Hepatocyte (in vitro differentiated cells): ENCODE results near the gene TOE1. TPM values are rescaled to one million over a fixed set of nuclear protein-coding genes. Genes with fewer than 3 reads are reported as not detected.

Source experiments
- DNase-seq: peaks from one replicate; pipeline ENCODE4 v3.0.0-alpha.2; 2016; ENCODE audit warnings: low spot score
- H2AFZ ChIP-seq: fragments of 200-600 bp; sonication (generic); 2 replicates; pipeline ENCODE4 v1.6.0; 2016; ENCODE audit warnings: antibody characterized with exemption, mild to moderate bottlenecking
- H3K27ac ChIP-seq: fragments of 200-600 bp; sonication (generic); 2 replicates; pipeline ENCODE4 v1.5.1; 2016; ENCODE audit warnings: mild to moderate bottlenecking
- H3K27me3 ChIP-seq: fragments of 200-600 bp; sonication (generic); 2 replicates; pipeline ENCODE4 v1.6.1; 2016
- H3K36me3 ChIP-seq: fragments of 200-600 bp; sonication (generic); replicated peaks from 2 replicates; pipeline ENCODE4 v1.5.1; 2016; ENCODE audit warnings: low read depth; ENCODE audit not compliant: insufficient read depth
- H3K4me1 ChIP-seq: fragments of 200-600 bp; sonication (generic); 2 replicates; pipeline ENCODE4 v1.5.1; 2016; ENCODE audit warnings: mild to moderate bottlenecking, moderate library complexity; ENCODE audit not compliant: insufficient read depth
- H3K4me2 ChIP-seq: fragments of 200-600 bp; sonication (generic); 2 replicates; pipeline ENCODE4 v1.6.0; 2016
- H3K4me3 ChIP-seq: fragments of 200-600 bp; sonication (generic); 2 replicates; pipeline ENCODE4 v1.5.1; 2016; ENCODE audit warnings: mild to moderate bottlenecking
- H3K79me2 ChIP-seq: fragments of 200-600 bp; sonication (generic); 2 replicates; pipeline ENCODE4 v1.6.0; 2017; ENCODE audit warnings: mild to moderate bottlenecking
- H3K9me2 ChIP-seq: fragments of 200-600 bp; sonication (generic); replicated peaks from 2 replicates; pipeline ENCODE4 v1.6.0; 2017; ENCODE audit warnings: mild to moderate bottlenecking; ENCODE audit not compliant: insufficient read depth
- H3K9me3 ChIP-seq: fragments of 200-600 bp; sonication (generic); 2 replicates; pipeline ENCODE4 v1.5.1; 2016; ENCODE audit warnings: low read depth, mild to moderate bottlenecking
- H4K20me1 ChIP-seq: fragments of 200-600 bp; sonication (generic); 2 replicates; pipeline ENCODE4 v1.6.0; 2016; ENCODE audit warnings: mild to moderate bottlenecking; ENCODE audit not compliant: insufficient read depth, poor library complexity, severe bottlenecking
- CTCF ChIP-seq: fragments of 200-600 bp; sonication (generic); IDR thresholded peaks from 2 replicates; pipeline ENCODE4 v1.5.1; 2016; ENCODE audit warnings: antibody characterized with exemption, mild to moderate bottlenecking; ENCODE audit not compliant: poor library complexity
- EZH2 ChIP-seq: fragments of 200-600 bp; sonication (generic); IDR thresholded peaks from 2 replicates; pipeline ENCODE4 v1.6.1; 2016; ENCODE audit warnings: antibody characterized with exemption, mild to moderate bottlenecking, borderline replicate concordance
- EZH2phosphoT487 ChIP-seq: fragments of 200-600 bp; sonication (generic); IDR thresholded peaks from one replicate; pipeline ENCODE4 v1.6.1; 2018; ENCODE audit warnings: antibody characterized with exemption, mild to moderate bottlenecking, low read depth, moderate library complexity; ENCODE audit not compliant: unreplicated experiment, severe bottlenecking
- WGBS: methylation state at CpG from one replicate; pipeline ENCODE4 v1.1.6; 2016; ENCODE audit warnings: low lambda C conversion rate; ENCODE audit errors: missing lambda C conversion rate; 5-methylcytosine and 5-hydroxymethylcytosine counted together
- polyA plus RNA-seq: library from polyadenylated mRNA; unstranded; fragments of >200 nt; fragmentation: Nextera tagmentation; extraction: Ambion mirVana; gene quantifications from 2 replicates; pipeline ENCODE4 v1.2.1, GENCODE V29; 2016
- total RNA-seq: library from RNA; depleted of rRNA; stranded (reverse); fragments of >200 nt; gene quantifications from 2 replicates; pipeline ENCODE4 v1.2.3, GENCODE V29; 2014

Gene TOE1
- total and polyA plus RNA-seq, 2 experiments from 2014 or later: 10.6 to 12.2 TPM

- H3K4me3 ChIP-seq: no peak overlapping the region
- no peak for DNase-seq
- H3K36me3 ChIP-seq: no peaks in the 10 kb centered on the region
- TF ChIP-seq EZH2phosphoT487: no peak
- TF ChIP-seq EZH2: no peak
- TF ChIP-seq CTCF: no peak
- no peaks in the 10 kb centered on the region for H4K20me1 ChIP-seq
- no peak overlapping the region for H3K4me2 ChIP-seq
- no peak overlapping the region for H3K27ac ChIP-seq
- H3K9me2 ChIP-seq: no peaks in the 10 kb centered on the region
- H3K27me3 ChIP-seq: no peaks in the 10 kb centered on the region
- H3K4me1 ChIP-seq: peaks cover 6% of the 10 kb centered on the region
- H3K79me2 ChIP-seq: no peaks in the 10 kb centered on the region
- no peak overlapping the region for H2AFZ ChIP-seq
- no peaks in the 10 kb centered on the region for H3K9me3 ChIP-seq
These were observed 30.6 kb downstream of the TOE1 start for GRCh38 chr1:45370575-45370974.

GRCh38 chr1:45373573-45373972 lies 33.6 kb downstream of the TOE1 start:
- no peaks in the 10 kb centered on the region for H3K27me3 ChIP-seq
- H3K79me2 ChIP-seq: no peaks in the 10 kb centered on the region
- TF ChIP-seq CTCF: no peak
- TF ChIP-seq EZH2phosphoT487: no peak
- no peak for TF ChIP-seq EZH2
- H3K9me2 ChIP-seq: no peaks in the 10 kb centered on the region
- H3K4me2 ChIP-seq: no peak overlapping the region
- peaks cover 6% of the 10 kb centered on the region for H3K4me1 ChIP-seq
- no peak for DNase-seq
- H3K9me3 ChIP-seq: no peaks in the 10 kb centered on the region
- H3K36me3 ChIP-seq: no peaks in the 10 kb centered on the region
- no peak overlapping the region for H3K4me3 ChIP-seq
- no peak overlapping the region for H2AFZ ChIP-seq
- H4K20me1 ChIP-seq: no peaks in the 10 kb centered on the region
- no peak overlapping the region for H3K27ac ChIP-seq

GRCh38 chr1:45375104-45376090 lies 35.4 kb downstream of the TOE1 start:
- DNase-seq: no peak
- Histone ChIP-seq H3K27ac (no peak overlapping the region), H3K27me3 (no peaks in the 10 kb centered on the region), H3K9me3 (no peaks in the 10 kb centered on the region), H3K9me2 (no peaks in the 10 kb centered on the region), H4K20me1 (no peaks in the 10 kb centered on the region), H2AFZ (no peak overlapping the region), H3K4me3 (no peak overlapping the region), H3K79me2 (no peaks in the 10 kb centered on the region), H3K4me1 (peaks cover 6% of the 10 kb centered on the region), H3K36me3 (no peaks in the 10 kb centered on the region), H3K4me2 (no peak overlapping the region)
- TF ChIP-seq EZH2phosphoT487 (no peak), EZH2 (no peak), CTCF (no peak)
- WGBS: 64% methylated on average over 3 of the region's 3 CpGs

- Histone ChIP-seq H4K20me1 (no peaks in the 10 kb centered on the region), H3K79me2 (no peaks in the 10 kb centered on the region), H3K9me2 (no peaks in the 10 kb centered on the region), H3K4me1 (peaks cover 6% of the 10 kb centered on the region), H3K4me2 (no peak overlapping the region), H3K36me3 (no peaks in the 10 kb centered on the region), H3K27me3 (no peaks in the 10 kb centered on the region), H2AFZ (no peak overlapping the region), H3K9me3 (no peaks in the 10 kb centered on the region), H3K4me3 (no peak overlapping the region), H3K27ac (no peak overlapping the region)
- no peak for DNase-seq
- TF ChIP-seq EZH2 (no peak), CTCF (no peak), EZH2phosphoT487 (no peak)
These were observed 38.2 kb downstream of the TOE1 start for GRCh38 chr1:45378184-45378583.
